Stimulated activated naive CD8-positive, alpha-beta T cell treated with anti-CD3 and anti-CD28 coated beads, Interleukin-15, Interleukin-2, amounts not matched to agents 100 U/mL and 50 U/mL, for 24 hours (primary cell): ENCODE results near the gene ADCY2.
"Not testable (repeated sequence)": the region's sequence is repeated elsewhere in the genome, so short reads cannot be mapped to it uniquely, and the experiment has no call there.

Source experiments
- ATAC-seq: fragments of 150-1000 bp; cut with Tn5 transposase; one replicate; pipeline ENCODE4 v1.10.0; 2021
- DNase-seq: peaks from one replicate; pipeline ENCODE4 v3.0.0; 2021

ADCY2 gene

DNA sequence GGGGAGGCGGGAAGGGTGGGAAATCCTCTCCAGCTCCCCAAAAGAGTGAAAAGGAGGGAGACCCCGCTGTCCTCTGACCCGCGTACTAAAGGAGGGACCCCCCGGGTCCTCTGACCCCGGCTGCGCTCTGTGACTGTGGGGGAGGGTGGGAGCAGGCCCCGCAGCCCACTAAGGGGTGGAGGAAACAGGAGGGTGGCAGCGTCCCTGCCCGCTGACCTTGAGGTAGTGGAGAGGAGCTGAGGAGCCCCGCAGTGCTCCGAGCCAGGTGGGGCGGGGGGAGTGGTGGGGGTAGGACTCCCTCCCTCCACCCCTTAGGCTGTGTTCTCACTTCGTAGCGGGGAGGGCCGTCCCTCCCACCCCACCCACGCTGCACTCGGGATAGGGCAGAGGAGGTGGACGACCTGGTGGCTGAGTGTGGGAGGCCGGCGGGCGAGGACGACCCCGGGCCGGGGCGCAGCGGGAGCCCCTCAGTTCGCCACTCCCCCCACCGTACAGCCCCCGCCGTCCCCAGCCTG lies 449 bp upstream of the ADCY2 start:
- no peak for DNase-seq
- no peak for ATAC-seq

DNA sequence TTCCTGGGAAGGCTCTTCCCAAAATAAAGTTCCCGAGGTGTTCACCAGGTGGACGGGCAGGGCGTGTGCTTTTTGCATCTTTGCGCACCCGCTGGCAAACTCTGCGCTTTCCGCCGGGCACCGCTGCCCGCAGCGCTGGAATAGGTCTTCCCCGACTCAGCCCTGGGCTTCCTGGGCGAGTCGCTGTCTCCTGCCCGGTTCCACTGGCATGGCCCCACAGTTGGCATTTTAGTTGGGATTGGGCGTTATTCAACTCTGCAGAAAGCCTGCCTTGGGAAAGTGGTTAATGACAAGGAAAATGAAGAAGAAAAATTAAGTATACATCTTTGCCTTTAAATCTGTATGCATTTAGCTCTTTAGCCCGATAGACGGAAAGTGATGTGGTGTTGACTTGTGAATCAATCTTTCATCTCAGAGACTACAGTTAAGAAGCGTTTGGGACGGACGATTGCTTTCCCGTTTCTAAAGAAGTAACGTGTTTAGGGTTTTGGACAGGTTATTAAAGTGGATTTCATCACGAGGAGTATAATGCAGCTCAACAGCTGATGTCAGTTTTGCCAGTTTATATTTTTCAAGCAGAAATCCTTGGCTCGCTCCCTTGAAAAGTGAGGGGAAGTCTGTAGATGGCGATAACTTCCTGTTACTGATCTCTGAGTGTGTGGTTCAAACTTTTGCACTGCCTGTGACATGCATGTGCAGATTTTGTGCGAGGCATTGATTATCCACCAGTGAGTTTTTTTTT lies 946 bp downstream of the ADCY2 start:
- no peak for ATAC-seq
- no peak for DNase-seq

DNA sequence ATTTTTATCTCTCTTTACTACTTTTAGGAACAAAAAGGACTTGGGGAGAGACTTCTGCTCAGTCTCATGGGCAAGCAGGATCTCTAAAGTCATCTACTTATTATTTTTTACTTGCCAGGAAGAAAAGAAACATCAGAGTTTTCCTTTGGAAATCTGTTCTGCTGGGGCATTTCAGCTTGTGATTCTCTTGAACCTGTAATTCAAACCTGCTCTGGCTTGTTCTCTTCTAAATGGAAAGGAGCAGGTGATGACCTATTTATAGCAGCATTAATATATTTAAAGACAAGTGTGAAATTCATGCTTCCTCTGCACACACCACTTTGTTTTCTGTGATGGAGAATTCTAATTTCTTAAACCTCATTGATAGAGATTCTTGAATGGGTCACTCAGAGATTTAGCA lies 2.0 kb downstream of the ADCY2 start:
- ATAC-seq (no peak), DNase-seq (no peak)

DNA sequence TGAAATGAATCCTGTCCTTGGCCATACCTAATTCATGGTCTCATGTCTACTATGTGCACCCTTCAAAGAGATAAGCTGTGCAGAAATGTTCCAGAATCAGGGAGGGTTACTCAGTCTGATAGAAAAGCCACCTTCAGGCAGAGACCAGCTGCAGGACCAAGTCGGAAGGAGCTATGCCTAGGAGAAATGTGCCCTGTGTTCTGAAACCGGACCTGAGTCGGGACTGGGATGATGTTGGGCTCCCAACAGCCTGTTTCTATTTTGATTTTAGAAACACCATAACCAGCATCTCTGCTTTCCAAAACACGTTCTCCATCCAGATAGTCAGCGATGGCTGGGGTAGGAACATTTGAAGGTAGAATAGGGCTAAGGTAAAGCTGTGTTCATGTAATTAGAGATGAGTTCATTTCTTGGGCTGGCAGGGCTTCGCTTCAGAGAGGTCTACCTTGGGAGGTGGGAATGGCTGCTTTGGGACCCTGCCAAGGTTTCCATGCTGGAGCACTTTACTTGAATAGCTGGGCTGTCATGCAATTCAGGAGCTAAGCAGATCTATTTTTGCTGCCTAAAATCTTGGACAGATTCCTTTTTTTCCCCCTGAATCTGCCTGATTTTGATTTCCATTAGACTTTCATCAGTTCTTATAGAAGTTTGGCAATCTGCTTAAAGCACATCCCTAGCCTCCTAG lies 2.8 kb downstream of the ADCY2 start:
- no peak for ATAC-seq
- DNase-seq, result no peak

DNA sequence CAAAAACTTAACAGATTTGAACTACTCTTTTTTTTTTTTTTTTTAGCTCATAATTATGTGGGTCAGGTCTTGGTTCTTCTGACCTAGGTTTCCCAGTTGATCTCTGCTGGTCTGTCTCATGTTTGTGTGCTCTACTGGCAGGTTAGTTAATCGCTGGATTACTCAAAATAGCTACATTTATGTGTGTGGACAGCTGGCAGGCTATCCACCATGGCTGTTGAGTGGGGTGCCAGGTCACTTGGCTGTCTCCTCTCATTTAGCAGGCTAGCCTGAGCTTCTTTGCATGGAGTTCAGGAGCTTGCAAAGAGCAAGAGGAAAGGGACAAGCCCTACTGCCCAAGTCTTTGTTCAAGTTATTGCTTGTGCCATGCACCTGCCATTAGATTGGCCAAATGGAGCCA lies 9.3 kb downstream of the ADCY2 start:
- ATAC-seq, result no peak

DNA sequence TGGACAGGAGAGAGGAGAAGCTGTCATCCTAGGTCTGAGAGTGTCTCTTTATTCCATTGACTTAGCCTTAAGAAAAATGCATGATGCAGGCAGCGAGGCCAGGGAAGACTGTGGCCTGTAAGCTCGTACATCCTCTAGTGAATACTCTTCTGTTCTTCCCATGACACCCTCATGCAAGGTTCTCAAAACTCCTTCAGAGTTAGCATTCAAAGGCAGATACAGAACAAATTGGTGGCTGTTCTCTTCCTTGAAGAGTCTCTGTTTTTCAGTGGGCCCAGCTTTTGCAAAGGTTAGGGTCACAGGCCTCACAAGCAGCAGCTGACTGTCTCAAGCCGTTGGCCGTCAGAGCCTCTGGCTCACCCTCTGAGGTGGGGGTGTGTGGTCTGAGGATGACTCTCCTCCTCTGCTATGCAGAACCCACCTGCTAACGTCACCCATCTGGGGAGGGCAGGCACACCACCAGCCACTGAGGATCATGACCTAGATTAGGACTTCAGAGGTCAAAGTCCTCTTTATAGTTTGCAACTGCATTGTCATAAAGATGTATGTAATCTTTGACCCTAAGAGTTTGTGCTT lies 15.1 kb downstream of the ADCY2 start:
- no peak for ATAC-seq
- DNase-seq, result no peak

More for the DNA sequence above, 9.3 kb downstream of the ADCY2 start:
- no peak for DNase-seq

DNA sequence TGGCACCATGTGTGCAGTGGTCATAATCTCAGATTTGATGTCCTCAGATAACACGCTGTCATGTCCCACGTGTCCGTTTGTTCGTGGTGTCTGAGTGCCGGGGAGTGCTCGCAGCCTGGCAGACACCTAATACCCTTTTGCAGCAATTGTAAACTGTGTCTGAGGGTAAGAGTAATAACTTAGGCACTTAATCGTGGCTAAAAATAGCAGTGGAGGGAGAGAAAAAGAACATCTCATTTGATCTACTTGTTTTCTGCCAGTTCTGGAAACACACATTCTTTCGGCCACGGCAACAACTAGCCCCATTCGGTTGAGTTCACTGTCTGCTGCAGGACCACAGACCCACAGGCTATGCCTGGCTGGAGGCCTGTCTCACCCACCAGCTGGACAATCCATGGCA lies 16.5 kb downstream of the ADCY2 start:
- no peak for DNase-seq
- no peak for ATAC-seq

DNA sequence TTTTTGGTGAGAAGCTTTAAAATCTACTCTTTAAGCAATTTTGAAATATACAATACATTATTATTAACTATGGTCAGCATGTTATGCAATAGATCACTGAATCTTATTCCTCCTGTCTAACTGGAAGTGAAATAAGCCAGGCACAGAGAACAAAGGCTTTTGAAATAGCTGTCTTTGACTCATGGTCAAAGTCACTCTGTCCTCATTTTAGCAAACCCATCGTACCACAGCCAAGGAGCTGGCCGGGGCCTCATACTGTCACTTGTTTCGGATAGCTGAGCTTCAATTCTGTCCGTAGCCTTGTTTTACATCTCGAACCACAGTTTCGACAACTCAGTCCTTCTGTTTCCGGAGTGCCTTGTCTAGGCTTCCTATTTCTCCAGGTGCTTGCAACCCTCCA lies 19.2 kb downstream of the ADCY2 start:
- DNase-seq (no peak), ATAC-seq (no peak)

DNA sequence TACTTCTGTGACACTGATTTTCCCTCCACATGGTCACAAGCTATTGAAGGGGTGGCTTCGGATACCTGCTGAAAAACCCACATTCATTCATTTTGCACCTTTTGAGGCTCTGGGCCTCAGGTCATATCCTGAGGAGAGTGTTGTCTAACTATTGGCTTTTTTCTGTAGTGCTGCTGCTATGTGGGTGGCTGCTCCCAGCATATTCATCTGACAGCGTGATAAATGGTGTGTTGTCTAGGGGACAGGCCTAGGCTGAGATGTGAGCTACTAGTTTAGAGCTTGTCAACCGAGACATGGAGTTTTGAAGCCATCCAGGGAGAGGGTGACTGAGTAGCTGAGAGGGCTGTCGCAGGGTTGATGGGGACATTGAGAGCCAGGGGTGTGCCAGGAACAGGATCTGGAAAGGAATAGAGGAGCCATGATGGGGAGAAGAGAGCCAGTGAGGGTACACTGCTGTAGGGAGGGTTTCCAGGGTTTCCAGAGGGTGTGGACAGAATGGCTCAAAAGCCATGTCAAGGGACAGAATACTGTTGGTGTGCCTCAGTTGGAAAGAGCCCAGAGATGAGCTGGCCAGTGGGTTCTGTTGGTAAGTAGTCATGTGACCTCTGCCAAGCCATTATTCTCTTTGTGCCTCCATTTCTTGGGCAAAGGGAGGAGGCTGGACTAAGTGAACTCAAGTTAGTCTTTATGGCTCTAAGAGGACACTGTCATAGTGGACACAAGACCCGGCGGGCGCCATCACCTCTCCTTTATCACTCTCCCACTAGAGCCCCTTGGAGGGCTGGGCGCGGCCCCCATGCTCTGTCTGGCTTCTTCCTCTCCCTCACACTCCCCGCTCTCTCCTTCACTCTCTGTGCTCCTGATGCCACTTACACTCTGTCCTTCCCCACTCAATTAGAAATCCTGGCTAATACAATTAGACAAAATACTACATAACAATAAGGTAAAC lies 19.9 kb downstream of the ADCY2 start:
- ATAC-seq (no peak), DNase-seq (no peak)

DNA sequence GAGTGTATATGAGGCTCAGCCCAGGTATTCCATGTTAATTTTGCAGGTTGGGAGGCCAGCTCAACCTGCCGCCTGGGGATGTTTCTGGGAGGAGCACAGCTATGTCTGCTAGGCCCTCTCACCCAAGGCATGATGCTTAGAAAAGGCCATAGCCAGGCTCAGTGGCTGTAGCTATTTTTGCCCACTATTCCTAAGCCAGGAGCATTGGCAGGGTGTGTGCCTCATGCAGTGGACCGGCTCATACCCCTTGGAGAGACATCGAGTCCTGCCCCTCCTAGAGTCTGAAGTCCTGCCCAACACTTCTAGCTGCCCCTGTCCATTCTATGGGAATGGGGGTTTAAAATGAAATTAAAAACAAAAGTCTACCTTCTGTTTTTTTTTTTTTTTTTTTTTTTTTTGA lies 22.3 kb downstream of the ADCY2 start:
- DNase-seq (no peak), ATAC-seq (no peak)

DNA sequence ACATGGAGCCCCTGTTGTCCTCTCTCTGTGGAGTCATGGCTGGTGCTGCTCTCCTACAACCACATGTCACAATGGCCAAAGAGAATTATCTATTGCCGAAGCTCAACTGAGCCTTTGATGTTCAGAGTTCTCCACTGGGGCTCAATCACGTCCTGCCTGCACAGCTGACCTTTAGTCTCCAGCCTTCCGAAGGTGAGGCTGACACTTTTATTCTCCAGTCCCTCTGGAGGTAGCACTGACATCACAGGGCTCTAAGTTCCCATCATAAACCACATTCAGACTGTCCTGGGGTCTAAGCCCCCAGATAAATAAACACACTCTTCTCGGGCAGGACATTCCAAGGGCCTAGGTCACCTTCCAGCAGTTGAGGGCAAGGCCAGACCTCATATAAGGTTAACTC lies 23.4 kb downstream of the ADCY2 start:
- ATAC-seq (no peak), DNase-seq (no peak)

DNA sequence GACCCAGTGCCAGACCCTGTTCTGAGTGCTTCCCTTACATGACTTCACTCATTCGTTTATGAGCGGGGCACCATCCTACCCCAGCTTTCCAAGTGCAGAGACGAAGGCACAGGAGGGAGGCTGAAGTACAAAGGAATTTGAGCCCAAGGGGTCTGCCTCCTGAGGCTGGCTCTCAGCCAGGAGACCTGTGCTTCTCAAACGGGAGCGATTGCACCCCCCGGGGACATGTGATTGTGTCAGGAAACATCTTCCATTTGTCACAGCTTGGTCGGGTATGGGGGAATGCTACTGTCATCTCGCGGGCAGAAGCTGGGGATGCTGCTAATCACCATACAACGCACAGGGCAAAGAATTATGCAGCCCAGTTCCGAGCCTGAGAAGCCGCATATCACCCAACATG lies 23.9 kb downstream of the ADCY2 start:
- ATAC-seq (no peak), DNase-seq (no peak)

DNA sequence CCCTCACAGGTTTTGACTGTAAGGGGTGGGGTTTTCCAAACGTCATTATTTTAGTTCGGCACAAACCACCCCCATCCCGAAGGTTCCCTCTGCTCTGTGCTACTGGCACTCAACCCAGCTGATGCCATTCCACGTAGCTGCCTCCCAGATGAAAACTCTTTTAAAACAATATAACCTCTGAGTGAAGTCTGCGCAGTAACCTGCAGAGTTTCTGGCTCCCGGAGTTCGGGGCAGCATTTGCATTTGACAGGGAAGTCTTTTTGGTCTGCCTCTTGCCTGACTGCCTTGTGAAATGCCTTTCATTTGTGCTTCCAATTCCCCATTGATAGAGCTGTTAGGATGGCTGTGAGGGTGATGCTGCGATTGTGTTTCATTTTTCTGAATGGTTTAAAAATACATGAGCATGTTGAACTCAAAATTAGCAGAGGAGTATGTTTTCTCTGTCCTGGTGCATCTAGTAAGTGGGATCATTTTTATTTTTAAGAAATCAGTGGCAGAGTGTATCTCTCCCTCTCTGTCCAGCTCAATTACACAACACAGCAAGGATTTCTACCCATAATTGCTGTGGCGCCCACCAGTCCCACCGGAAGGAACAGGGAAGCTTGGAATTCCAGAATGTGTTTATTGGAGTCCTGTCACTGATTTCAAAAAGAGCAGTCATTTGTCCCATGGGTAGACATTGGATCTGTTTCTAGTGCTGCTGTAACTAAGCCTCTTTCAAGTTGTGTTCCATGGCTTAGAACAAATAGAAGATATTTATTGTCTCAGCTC lies 24.8 kb downstream of the ADCY2 start:
- DNase-seq (no peak), ATAC-seq (no peak)

DNA sequence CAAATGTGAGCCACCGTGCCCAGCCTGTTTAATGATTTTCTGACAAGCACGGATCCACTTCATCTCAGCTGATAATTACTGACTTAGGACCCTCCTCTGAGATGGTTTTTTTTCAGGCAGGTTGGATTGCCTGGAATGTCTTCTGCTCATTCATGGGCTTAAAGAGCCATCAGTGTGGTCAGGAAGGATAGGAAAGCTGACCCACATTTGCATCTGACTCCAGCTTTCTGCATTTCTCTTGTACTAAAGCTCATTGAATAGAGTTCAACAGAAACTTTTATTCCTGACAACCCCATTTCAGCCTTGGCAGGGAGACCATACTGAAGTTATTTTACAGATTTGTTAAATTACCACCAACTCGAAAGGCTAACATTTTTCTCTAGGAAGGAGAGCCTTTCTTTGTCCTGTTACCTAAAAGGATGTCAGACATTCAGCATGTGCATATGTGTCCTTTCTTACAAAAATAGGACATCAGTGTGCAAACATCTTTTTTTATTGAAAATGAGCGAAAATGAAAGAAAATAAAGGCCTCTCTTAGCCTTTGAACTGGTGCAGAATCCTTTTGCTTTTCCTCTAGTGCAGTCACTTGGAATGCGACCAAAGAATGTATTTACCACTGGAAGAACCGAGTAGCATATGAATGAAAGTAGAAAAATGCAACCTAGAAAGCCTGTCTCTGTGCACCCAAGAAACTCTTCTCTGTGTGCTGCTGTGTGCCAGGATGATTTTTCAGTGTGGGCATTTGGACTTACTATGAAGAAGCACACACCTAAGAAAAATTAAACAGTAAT lies 26.6 kb downstream of the ADCY2 start:
- DNase-seq (no peak), ATAC-seq (no peak)

DNA sequence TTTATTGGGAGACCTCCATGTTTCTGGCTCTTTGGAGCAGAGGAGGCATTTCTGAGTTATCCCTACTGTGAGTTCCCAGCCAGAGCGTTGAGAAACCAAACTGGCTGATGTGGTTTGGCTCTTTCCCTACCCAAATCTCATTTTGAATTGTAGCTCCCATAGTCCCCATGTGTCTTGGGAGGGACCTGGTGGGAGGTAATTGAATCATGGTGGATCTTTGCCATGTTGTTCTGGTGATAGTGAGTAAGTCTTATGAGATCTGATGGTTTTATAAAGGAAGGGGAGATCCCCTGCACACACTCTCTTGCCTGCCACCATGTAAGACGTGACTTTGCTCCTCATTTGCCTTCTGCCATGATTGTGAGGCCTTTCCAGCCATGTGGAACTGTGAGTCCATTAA lies 27.3 kb downstream of the ADCY2 start:
- not testable (repeated sequence) for DNase-seq, ATAC-seq

DNA sequence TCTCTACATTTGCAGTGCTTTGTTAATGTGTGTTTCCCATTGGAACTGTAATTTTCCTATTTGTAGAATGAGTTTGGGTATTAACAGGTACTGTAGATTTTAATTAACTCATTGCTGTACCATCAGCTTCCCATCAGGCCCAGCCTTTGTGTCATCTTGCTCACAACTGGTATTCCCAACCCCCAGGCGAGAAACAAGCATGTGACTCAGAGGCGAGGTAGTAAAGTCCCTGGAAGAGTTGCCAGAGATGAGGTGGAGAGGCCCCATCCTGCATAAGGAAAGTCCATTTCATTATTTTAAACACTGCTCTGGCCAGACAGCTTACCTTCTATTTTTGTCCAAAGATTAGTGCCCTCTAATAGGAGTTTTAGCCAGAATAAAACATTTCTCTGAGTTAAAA lies 29.9 kb downstream of the ADCY2 start:
- no peak for ATAC-seq
- no peak for DNase-seq

DNA sequence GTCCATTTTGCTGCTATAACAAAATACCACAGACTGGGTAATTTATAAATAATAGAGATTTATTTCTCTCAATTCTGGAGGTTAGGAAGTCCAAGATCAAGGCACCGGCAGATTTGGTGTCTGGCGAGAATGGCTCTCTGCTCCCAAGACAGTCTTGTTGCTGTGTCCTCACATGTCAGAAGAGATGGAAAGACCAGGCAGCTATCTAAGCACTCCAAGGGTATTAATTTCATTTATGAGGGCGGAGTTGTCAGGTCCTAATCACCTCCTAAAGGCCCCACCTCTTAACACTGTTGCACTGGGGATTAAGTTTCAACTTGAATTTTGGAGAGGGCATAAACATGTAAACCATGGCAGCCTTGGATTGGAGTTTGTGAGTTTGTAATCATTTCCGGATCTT lies 30.3 kb downstream of the ADCY2 start:
- ATAC-seq (no peak), DNase-seq (no peak)

DNA sequence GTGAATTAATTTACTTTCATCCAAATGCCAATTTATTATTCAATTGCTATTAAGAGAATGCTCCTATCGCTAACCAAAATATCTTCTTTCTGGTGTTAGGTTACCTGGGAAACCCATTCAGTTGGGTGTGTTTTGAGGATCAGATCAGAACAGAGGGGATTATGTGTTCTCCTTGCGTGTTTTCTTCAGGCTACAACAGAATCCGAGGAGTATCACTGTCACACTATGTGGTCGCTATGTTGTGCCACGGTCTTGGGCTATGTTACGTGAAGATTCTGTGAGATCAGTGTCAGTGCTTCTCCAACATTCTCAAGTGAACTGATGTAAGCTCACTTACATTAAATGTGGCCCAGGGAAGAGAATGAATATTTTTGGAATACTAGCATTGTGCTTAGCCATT lies 39.0 kb downstream of the ADCY2 start:
- DNase-seq, result no peak
- no peak for ATAC-seq

DNA sequence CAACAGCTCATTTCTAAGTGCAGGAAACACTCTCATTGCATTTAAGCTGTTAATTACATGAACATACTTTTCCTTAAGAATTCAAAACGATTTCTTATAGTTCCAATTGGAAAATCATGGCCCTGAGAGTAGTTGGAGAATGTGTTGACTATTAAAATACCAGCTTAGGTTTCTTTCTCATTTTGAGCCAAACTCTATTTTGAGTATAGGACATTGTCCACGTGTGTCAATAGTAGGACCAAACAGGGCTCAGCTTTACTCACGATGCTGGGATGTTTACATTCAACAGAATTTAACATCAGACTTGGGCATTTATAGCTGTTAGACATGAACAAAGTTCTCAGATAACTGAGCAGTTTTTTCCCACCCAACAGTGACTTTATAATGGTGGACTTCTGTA lies 39.6 kb downstream of the ADCY2 start:
- DNase-seq, result no peak
- ATAC-seq, result no peak

DNA sequence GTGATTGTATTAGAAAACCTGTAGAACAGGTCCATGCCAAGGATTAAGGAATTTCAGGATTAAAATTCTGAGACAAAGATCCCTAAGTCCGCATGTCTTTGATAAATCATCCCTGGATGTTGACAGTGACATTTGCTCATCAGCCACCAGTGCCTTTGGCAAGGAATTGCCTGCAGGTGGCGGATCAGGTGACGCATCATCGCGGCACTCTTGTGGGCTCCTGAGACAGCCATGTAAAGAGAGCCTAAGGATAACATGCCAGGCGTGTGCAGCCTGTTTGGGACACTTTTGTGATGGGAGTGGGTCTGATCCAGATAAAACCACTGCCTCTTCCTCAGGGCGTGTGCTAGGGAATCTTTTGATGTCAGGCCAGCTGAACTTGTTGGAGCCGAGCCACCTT lies 40.6 kb downstream of the ADCY2 start:
- DNase-seq (no peak), ATAC-seq (no peak)

DNA sequence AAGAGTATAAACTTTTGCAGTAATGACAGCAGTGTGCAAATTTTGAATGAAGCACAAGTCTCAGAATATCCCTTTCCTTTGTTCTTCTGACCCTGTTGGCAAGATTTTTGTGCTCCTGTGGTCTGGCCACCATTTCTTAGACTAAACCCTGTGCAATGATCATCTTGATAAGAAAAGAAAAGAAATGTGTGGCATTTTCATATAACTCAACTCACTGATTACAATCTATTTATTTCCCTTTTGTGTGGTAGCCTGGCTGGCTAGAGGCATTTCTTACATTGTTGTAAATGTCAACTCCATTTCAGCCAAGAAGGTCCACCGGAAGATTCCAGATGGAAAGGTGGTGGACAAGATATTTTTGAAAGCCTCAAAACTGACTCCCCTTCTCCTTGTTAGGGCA lies 41.9 kb downstream of the ADCY2 start:
- ATAC-seq, result no peak

More for the DNA sequence above, 41.9 kb downstream of the ADCY2 start:
- no peak for DNase-seq
